H1 (cell line): Measurements from ENCODE around the gene AIDA. TPM values are rescaled to one million over a fixed set of nuclear protein-coding genes. Genes with fewer than 3 reads are reported as not detected.

ENCODE experiments used
- CTCF ChIA-PET: fragments of 300-600 bp; sonication (Branson Sonifier 250); formaldehyde crosslinking; loops from one replicate; lab custom pipeline; 2021; ENCODE audit not compliant: partially characterized antibody; lab: Charles Lee
- POLR2A ChIA-PET: fragments of 300-600 bp; sonication (Branson Sonifier 250); formaldehyde crosslinking; loops from one replicate; lab custom pipeline; 2021; ENCODE audit warnings: inconsistent platforms; ENCODE audit not compliant: partially characterized antibody; lab: Charles Lee
- DNase-seq, 2 experiments: peaks; one replicate each; pipeline versions ENCODE4 v3.0.0 to v3.0.0-alpha.2; 2010 to 2022; ENCODE audit warnings: low spot score in 2 of 2, low read depth in 1 of 2, mixed read lengths in 1 of 2
- FAIRE-seq: peaks from 2 replicates; lab custom pipeline; 2011; peaks lifted over from hg19 to GRCh38; lab: Jason Lieb, UNC
- H2AFZ ChIP-seq: 2 replicates; pipeline ENCODE4 v1.8.1; 2012; ENCODE audit warnings: low read length, inconsistent platforms
- H2AK5ac ChIP-seq: 2 replicates; pipeline ENCODE4 v1.6.1; 2013; ENCODE audit warnings: low read depth, low read length
- H2BK120ac ChIP-seq: replicated peaks from 2 replicates; pipeline ENCODE3; 2013; ENCODE audit warnings: low read depth, low read length, inconsistent platforms
- H2BK12ac ChIP-seq: 2 replicates; pipeline ENCODE4 v1.6.1; 2013; ENCODE audit warnings: low read depth, low read length
- H2BK15ac ChIP-seq: 2 replicates; pipeline ENCODE4 v1.6.1; 2013; ENCODE audit warnings: low read length
- H2BK20ac ChIP-seq: 2 replicates; pipeline ENCODE4 v1.6.1; 2013; ENCODE audit warnings: low read length
- H2BK5ac ChIP-seq: 2 replicates; pipeline ENCODE4 v1.6.1; 2013; ENCODE audit warnings: low read depth, low read length
- H3K14ac ChIP-seq: 2 replicates; pipeline ENCODE4 v1.6.1; 2013; ENCODE audit warnings: inconsistent platforms; ENCODE audit not compliant: insufficient read length
- H3K18ac ChIP-seq: 2 replicates; pipeline ENCODE4 v1.6.1; 2013; ENCODE audit warnings: low read length; ENCODE audit errors: extremely low read depth
- H3K23ac ChIP-seq: 2 replicates; pipeline ENCODE4 v1.6.1; 2013; ENCODE audit warnings: inconsistent platforms; ENCODE audit not compliant: insufficient read length
- H3K23me2 ChIP-seq: 2 replicates; pipeline ENCODE4 v1.6.1; 2013; ENCODE audit warnings: low read depth, low read length
- H3K27ac ChIP-seq: 2 replicates; pipeline ENCODE4 v1.6.1; 2011; ENCODE audit warnings: low read depth, low read length, inconsistent platforms
- H3K27me3 ChIP-seq, 4 experiments: replicated peaks in 1 of 4; 1 replicate in 1 of 4; 2 replicates in 3 of 4; pipeline versions ENCODE4 v1.6.1 to v1.8.1; 2011 to 2013; ENCODE audit warnings: low read length in 3 of 4, mild to moderate bottlenecking in 3 of 4, inconsistent platforms in 2 of 4, mixed read lengths in 2 of 4, moderate library complexity in 1 of 4; ENCODE audit not compliant: control insufficient read depth in 3 of 4, insufficient read depth in 3 of 4; ENCODE audit errors: extremely low read depth in 1 of 4
- H3K36me3 ChIP-seq, 4 experiments: 2 replicates each; pipeline versions ENCODE4 v1.6.1 to v1.8.1; 2011 to 2013; ENCODE audit warnings: mild to moderate bottlenecking in 4 of 4, low read length in 3 of 4, moderate library complexity in 2 of 4, control low read depth in 1 of 4, inconsistent platforms in 1 of 4; ENCODE audit not compliant: insufficient read depth in 4 of 4, control insufficient read depth in 2 of 4
- H3K4ac ChIP-seq: replicated peaks from 2 replicates; pipeline ENCODE3; 2013; ENCODE audit warnings: low read length, low read depth, mixed read lengths, inconsistent platforms; ENCODE audit not compliant: insufficient read length
- H3K4me1 ChIP-seq, 4 experiments: replicated peaks in 1 of 4; 1 replicate in 1 of 4; 2 replicates in 3 of 4; pipeline versions ENCODE4 v1.6.1 to v1.8.1; 2011 to 2013; ENCODE audit warnings: low read length in 3 of 4, inconsistent platforms in 2 of 4, mixed read lengths in 1 of 4; ENCODE audit not compliant: insufficient read depth in 4 of 4, control insufficient read depth in 3 of 4
- H3K4me2 ChIP-seq, 2 experiments: 2 replicates each; pipeline versions ENCODE4 v1.6.1 to v1.8.1; 2011 to 2013; ENCODE audit warnings: low read depth in 2 of 2, low read length in 2 of 2, control low read depth in 1 of 2, inconsistent platforms in 1 of 2, mild to moderate bottlenecking in 1 of 2; ENCODE audit not compliant: insufficient read depth in 1 of 2
- H3K4me3 ChIP-seq, 4 experiments: fragments of 200-600, 300-600 bp in 1 of 4; sonication (generic), shearing (Covaris generic), sonication (Bioruptor Twin) in 1 of 4; 2 replicates each; pipeline versions ENCODE4 v1.5.1 to v1.8.1; 2011 to 2016; ENCODE audit warnings: low read length in 4 of 4, low read depth in 3 of 4, control low read depth in 2 of 4, inconsistent platforms in 2 of 4, mild to moderate bottlenecking in 2 of 4, mixed read lengths in 1 of 4, moderate library complexity in 1 of 4; ENCODE audit not compliant: insufficient read depth in 2 of 4; ENCODE audit errors: extremely low read depth in 1 of 4
- H3K56ac ChIP-seq: replicated peaks from 2 replicates; pipeline ENCODE3; 2013; ENCODE audit warnings: low read depth, mild to moderate bottlenecking, mixed read lengths, low read length, inconsistent platforms; ENCODE audit not compliant: insufficient read length
- H3K79me1 ChIP-seq: 2 replicates; pipeline ENCODE4 v1.6.1; 2013; ENCODE audit warnings: low read depth, low read length, control low read depth
- H3K79me2 ChIP-seq, 2 experiments: 2 replicates each; pipeline versions ENCODE4 v1.6.1 to v1.8.1; 2012 to 2013; ENCODE audit warnings: low read length in 2 of 2, mild to moderate bottlenecking in 2 of 2, inconsistent platforms in 1 of 2; ENCODE audit not compliant: insufficient read depth in 2 of 2, control insufficient read depth in 1 of 2
- H3K9ac ChIP-seq, 4 experiments: replicated peaks in 1 of 4; 1 replicate in 1 of 4; 2 replicates in 3 of 4; pipeline versions ENCODE4 v1.6.1 to v1.8.1; 2011 to 2013; ENCODE audit warnings: low read depth in 3 of 4, low read length in 3 of 4, control low read depth in 2 of 4, mild to moderate bottlenecking in 2 of 4, moderate library complexity in 2 of 4, inconsistent platforms in 1 of 4; ENCODE audit errors: extremely low read depth in 1 of 4
- H3K9me3 ChIP-seq, 2 experiments: 2 replicates each; pipeline versions ENCODE4 v1.6.1 to v1.8.1; 2012 to 2013; ENCODE audit warnings: mild to moderate bottlenecking in 2 of 2, moderate library complexity in 2 of 2, control low read depth in 1 of 2, inconsistent platforms in 1 of 2, low read depth in 1 of 2, low read length in 1 of 2, mixed read lengths in 1 of 2; ENCODE audit not compliant: insufficient read depth in 2 of 2
- H4K20me1 ChIP-seq, 2 experiments: replicated peaks in 1 of 2; 2 replicates each; pipeline versions ENCODE3 to v1.8.1; 2011 to 2013; ENCODE audit warnings: inconsistent platforms in 2 of 2, low read length in 2 of 2, mild to moderate bottlenecking in 1 of 2; ENCODE audit not compliant: insufficient read depth in 2 of 2, control insufficient read depth in 1 of 2
- H4K5ac ChIP-seq: 2 replicates; pipeline ENCODE4 v1.6.1; 2013; ENCODE audit warnings: low read length, low read depth, mixed read lengths, inconsistent platforms; ENCODE audit not compliant: insufficient read length
- H4K8ac ChIP-seq: 2 replicates; pipeline ENCODE4 v1.8.0; 2013; ENCODE audit warnings: mild to moderate bottlenecking, moderate library complexity, low read length, inconsistent platforms; ENCODE audit not compliant: insufficient read depth; ENCODE audit errors: extremely low read depth
- H4K91ac ChIP-seq: replicated peaks from 2 replicates; pipeline ENCODE3; 2013; ENCODE audit warnings: low read length, mixed read lengths, inconsistent platforms; ENCODE audit not compliant: insufficient read length
- CEBPB ChIP-seq: IDR thresholded peaks from 2 replicates; pipeline ENCODE4 v1.6.1; 2012; ENCODE audit warnings: low read depth, low read length
- GTF2F1 ChIP-seq: IDR thresholded peaks from 2 replicates; pipeline ENCODE4 v1.6.1; 2012; ENCODE audit warnings: low read depth, low read length, improper control_type of control experiment, borderline replicate concordance
- HDAC2 ChIP-seq, 2 experiments: fragments of 300-600 bp in 1 of 2; sonication (generic) in 1 of 2; IDR thresholded peaks; 2 replicates each; pipeline ENCODE4 v1.6.1; 2011 to 2012; ENCODE audit warnings: low read depth in 2 of 2, low read length in 2 of 2, mild to moderate bottlenecking in 2 of 2, moderate library complexity in 2 of 2, borderline replicate concordance in 1 of 2, inconsistent platforms in 1 of 2
- JUND ChIP-seq: IDR thresholded peaks from 2 replicates; pipeline ENCODE4 v1.6.1; 2011; ENCODE audit warnings: mild to moderate bottlenecking, improper control_type of control experiment, low read length
- MAFK ChIP-seq: IDR thresholded peaks from 2 replicates; pipeline ENCODE4 v1.6.1; 2012; ENCODE audit warnings: low read depth, mild to moderate bottlenecking, improper control_type of control experiment, low read length
- POLR2A ChIP-seq, 2 experiments: IDR thresholded peaks; 1 replicate in 1 of 2; 2 replicates in 1 of 2; pipeline ENCODE4 v1.6.1; 2011; ENCODE audit warnings: low read depth in 2 of 2, low read length in 2 of 2, mild to moderate bottlenecking in 2 of 2; ENCODE audit errors: control extremely low read depth in 1 of 2
- POU5F1 ChIP-seq: IDR thresholded peaks from 2 replicates; pipeline ENCODE4 v1.6.1; 2011; ENCODE audit warnings: low read depth, mild to moderate bottlenecking, low read length, moderate library complexity
- SIN3A ChIP-seq, 2 experiments: IDR thresholded peaks in 1 of 2; conservative IDR thresholded peaks in 1 of 2; 2 replicates each; pipeline ENCODE4 v1.6.1; 2011 to 2012; ENCODE audit warnings: low read length in 2 of 2, improper control_type of control experiment in 1 of 2, low read depth in 1 of 2, mild to moderate bottlenecking in 1 of 2
- SIRT6 ChIP-seq: IDR thresholded peaks from one replicate; pipeline ENCODE4 v1.7.1; 2012; ENCODE audit warnings: low read length, inconsistent platforms
- SIX5 ChIP-seq: IDR thresholded peaks from 2 replicates; pipeline ENCODE4 v1.6.1; 2011; ENCODE audit warnings: mild to moderate bottlenecking, low read depth, low read length
- TAF1 ChIP-seq: IDR thresholded peaks from 2 replicates; pipeline ENCODE4 v1.6.1; 2011; ENCODE audit warnings: mild to moderate bottlenecking, low read depth, low read length
- TAF7 ChIP-seq: optimal IDR thresholded peaks from 2 replicates; pipeline ENCODE3; 2011; ENCODE audit warnings: low read depth, mild to moderate bottlenecking, inconsistent platforms, low read length, moderate library complexity, borderline replicate concordance
- WGBS, 2 experiments: shearing (Covaris generic) in 1 of 2; methylation state at CpG; one replicate each; pipeline versions ENCODE4 v1.1.6 to v1.1.7; 2013 to 2015; ENCODE audit warnings: low lambda C conversion rate in 2 of 2, mixed read lengths in 2 of 2, inconsistent platforms in 1 of 2, low coverage in 1 of 2, missing lambda C conversion rate in 1 of 2; ENCODE audit not compliant: insufficient replicate concordance in 2 of 2, insufficient coverage in 1 of 2, insufficient read length in 1 of 2; ENCODE audit errors: extremely low coverage in 1 of 2, missing lambda C conversion rate in 1 of 2; 5-methylcytosine and 5-hydroxymethylcytosine counted together
- polyA plus RNA-seq, 7 experiments: library from polyadenylated mRNA; depleted of rRNA in 3 of 7; stranded (reverse) in 5 of 7; unstranded in 2 of 7; fragments of >200 nt in 5 of 7; fragments of 200-250 nt in 2 of 7; gene quantifications; 1 replicate in 5 of 7; 2 replicates in 1 of 7; 4 replicates in 1 of 7; pipeline versions ENCODE4 v1.2.1 to v1.2.3, GENCODE V29; 2011 to 2013; ENCODE audit warnings: missing spikeins in 2 of 7, mixed read lengths in 2 of 7
- total RNA-seq: library from RNA; stranded (reverse); fragmentation: NEBNext Ultra II Directional; extraction: Animal tissue kit (Norgen Biotek cat#: 25700); gene quantifications from 2 replicates; pipeline ENCODE4 v1.2.1, GENCODE V29; 2021
- TF ChIP-seq, protein P1 (sequence below): IDR thresholded peaks from 2 replicates; pipeline ENCODE4 v1.6.1; 2012; ENCODE audit warnings: low read length, inconsistent platforms

The AIDA gene
- total and polyA plus RNA-seq, 2 of the 8 experiments (the other 6 are each of a cell fraction or from before 2014, with no cell fraction given) = 52.5 to 103 TPM

DNA sequence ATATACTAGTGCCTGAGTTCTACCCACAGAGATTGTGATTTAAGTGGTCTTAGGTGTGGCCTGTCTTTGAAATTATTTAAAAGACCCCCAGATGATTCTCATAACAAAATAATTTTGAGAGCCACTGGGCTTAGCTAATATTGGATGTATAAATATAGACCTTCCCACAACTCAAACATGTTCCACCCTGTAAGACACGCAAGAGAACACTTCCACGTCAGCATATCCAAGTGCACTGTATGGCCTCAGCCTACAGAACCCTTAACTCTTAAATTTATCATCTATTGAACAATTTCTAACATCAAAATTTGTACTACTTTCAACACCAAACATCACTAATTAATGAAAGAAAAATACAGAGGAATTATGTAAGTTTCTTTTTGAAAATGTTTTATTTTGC, 27.2 kb upstream of the AIDA start:
- CTCF ChIA-PET = interaction anchor here (0.7 to 1.4 kb wide), 4 partner anchors 11 to 385 kb away, joined by 3 to 6 read pairs (median 4); no protein-coding TSS in a partner anchor
- DNase-seq = no peak
- H3K56ac ChIP-seq = no peak overlapping the region
- no peaks in the 10 kb centered on the region for H3K79me2 ChIP-seq
- H3K36me3 ChIP-seq = peaks cover 0 to 4% (median 1%) of the 10 kb centered on the region in 4 experiments; a peak in 3 of 8 replicates
- no peak for FAIRE-seq
- no peak overlapping the region for H3K18ac ChIP-seq
- no peak overlapping the region for H3K4ac ChIP-seq
- H2AK5ac ChIP-seq = no peak overlapping the region
- TF ChIP-seq, protein P1, sequence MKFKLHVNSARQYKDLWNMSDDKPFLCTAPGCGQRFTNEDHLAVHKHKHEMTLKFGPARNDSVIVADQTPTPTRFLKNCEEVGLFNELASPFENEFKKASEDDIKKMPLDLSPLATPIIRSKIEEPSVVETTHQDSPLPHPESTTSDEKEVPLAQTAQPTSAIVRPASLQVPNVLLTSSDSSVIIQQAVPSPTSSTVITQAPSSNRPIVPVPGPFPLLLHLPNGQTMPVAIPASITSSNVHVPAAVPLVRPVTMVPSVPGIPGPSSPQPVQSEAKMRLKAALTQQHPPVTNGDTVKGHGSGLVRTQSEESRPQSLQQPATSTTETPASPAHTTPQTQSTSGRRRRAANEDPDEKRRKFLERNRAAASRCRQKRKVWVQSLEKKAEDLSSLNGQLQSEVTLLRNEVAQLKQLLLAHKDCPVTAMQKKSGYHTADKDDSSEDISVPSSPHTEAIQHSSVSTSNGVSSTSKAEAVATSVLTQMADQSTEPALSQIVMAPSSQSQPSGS = no peak
- no peak for TF ChIP-seq TAF1
- no peak for TF ChIP-seq HDAC2 (IDR thresholded peaks at IDR 0.05; ENCODE audit: borderline replicate concordance in 1 of 2, low read depth in 2 of 2, low read length in 2 of 2)
- TF ChIP-seq CEBPB = no peak
- no peak for TF ChIP-seq SIX5
- no peak for TF ChIP-seq GTF2F1
- no peak for TF ChIP-seq POU5F1
- no peak for TF ChIP-seq TAF7
- TF ChIP-seq MAFK = no peak
- no peak for TF ChIP-seq JUND
- TF ChIP-seq POLR2A (IDR thresholded peaks at IDR 0.05; ENCODE audit: control extremely low read depth in 1 of 2, low read depth in 2 of 2, low read length in 2 of 2) = no peak
- TF ChIP-seq SIRT6 = no peak
- TF ChIP-seq SIN3A (conservative IDR thresholded peaks at IDR 0.05 in 1 of 2, IDR thresholded peaks at IDR 0.05 in 1 of 2; ENCODE audit: low read depth in 1 of 2, low read length in 2 of 2) = no peak
- TF ChIP-seq, all 59 proteins: peak for 0
- no peak overlapping the region for H4K8ac ChIP-seq
- WGBS, 2 experiments = 94% methylated on average over 2 of the region's 2 CpGs; no CpG with 5 or more reads in 1 of the 2 experiments
- no peak overlapping the region for H2AFZ ChIP-seq
- no peaks in the 10 kb centered on the region for H4K20me1 ChIP-seq
- H3K23me2 ChIP-seq = no peaks in the 10 kb centered on the region
- H2BK15ac ChIP-seq = no peak overlapping the region
- H4K91ac ChIP-seq = no peak overlapping the region
- no peak overlapping the region for H2BK120ac ChIP-seq
- H3K14ac ChIP-seq = no peak overlapping the region
- no peak overlapping the region for H2BK12ac ChIP-seq
- no peaks in the 10 kb centered on the region for H3K79me1 ChIP-seq
- no peak overlapping the region for H3K4me2 ChIP-seq
- H3K23ac ChIP-seq = no peak overlapping the region
- no peak overlapping the region for H4K5ac ChIP-seq
- H3K9ac ChIP-seq = no peak overlapping the region
- H3K9me3 ChIP-seq = no peaks in the 10 kb centered on the region
- H2BK20ac ChIP-seq = no peak overlapping the region
- H2BK5ac ChIP-seq = no peak overlapping the region
- H3K27ac ChIP-seq = no peak overlapping the region
- no peaks in the 10 kb centered on the region for H3K27me3 ChIP-seq
- H3K4me1 ChIP-seq = peaks cover 6 to 14% (median 11%) of the 10 kb centered on the region in 4 experiments; a peak in 6 of 7 replicates
- H3K4me3 ChIP-seq = no peak overlapping the region
- POLR2A ChIA-PET = no interaction called here
